NCI-H1092 (cell line): Measurements from ENCODE around the gene GK.
"Not testable (repeated sequence)": the region's sequence is repeated elsewhere in the genome, so short reads cannot be mapped to it uniquely, and the experiment has no call there.

ENCODE experiments used
- DNase-seq: peaks from one replicate; lab custom pipeline; 2025; lab: John Stamatoyannopoulos, UW

Gene GK

DNA sequence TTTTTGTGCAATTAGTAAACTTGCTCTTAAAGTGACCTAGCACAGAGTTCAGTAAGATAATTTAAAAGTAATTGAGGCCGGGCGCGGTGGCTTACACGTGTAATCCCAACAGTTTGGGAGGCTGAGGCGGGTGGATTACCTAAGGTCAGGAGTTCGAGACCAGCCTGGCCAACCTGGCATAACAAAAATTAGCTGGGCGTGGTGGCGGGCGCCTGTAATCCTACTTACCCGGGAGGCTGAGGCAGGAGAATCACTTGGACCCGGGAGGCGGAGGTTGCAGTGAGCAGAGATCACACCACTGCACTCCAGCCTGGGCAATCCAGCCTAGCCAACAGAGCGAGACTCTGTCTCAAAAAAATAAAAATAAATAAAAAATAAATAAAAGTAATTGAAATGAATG, 1.2 kb downstream of the GK start:
- DNase-seq: not testable (repeated sequence)

- no peak for DNase-seq
Observed at GRCh38 chrX:30654989-30655607, 1.9 kb downstream of the GK start.

DNA sequence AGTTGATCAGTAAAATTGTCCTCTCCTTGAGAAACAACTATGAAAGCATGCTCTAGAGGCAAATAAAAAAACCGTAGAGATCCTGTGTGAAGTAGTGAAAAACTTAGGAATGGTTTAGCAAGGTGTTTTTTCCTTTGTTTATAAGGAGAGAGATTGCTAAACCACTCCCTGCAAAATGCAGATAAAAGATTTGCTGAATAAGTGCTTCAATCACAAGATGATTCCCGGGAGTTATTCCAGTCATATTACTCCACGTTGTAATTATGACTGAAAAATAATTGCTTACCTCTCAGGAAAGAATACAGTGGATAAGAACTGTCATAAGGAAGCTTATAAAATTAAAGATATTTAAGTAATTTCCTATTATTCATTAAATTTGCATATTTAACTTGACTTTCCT, 2.8 kb downstream of the GK start:
- DNase-seq: no peak

DNA sequence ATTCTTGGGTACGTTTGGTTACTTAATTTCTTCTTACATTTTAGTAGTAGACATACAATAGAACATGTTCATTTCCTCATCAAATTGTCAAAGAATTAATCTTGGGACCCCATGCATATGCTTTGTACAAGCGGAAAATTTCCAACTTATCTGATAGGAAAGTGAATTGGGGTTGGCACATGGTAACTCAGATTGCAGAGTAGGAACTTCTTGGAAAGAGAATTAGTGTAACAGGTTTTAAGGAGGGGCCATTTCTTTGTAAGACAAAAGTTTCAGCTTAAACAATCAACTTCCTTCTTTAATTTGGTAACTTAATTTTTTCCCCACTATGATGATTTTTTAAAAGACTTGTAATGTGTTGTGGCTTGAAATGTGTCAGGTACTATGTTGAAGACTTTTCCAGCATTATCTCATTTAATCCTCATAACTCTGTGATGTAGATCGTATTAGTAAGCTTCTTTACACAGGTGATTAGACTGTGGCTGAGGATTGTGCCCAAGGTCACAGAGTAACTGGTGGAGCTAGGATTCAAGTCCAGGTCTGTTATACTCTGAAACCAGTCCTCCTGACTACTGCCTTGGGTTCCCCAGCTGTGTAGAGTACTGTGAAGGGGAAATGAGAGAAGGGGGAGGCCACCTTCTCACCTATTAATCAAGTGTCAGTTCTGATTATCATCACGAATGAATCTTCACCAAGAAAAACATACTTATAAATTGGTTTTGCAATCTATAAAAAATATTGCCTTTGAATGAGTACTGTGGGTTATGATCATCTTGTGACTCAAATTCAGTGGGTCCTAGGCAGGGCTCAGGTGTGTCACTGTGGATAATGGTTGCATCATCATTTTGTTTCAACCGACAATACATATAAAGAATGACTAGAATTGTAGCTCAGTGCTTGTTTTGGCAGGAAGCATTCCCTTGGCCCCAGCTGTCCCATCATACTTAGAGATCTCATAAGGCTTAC, 4.3 kb downstream of the GK start:
- DNase-seq: no peak

DNA sequence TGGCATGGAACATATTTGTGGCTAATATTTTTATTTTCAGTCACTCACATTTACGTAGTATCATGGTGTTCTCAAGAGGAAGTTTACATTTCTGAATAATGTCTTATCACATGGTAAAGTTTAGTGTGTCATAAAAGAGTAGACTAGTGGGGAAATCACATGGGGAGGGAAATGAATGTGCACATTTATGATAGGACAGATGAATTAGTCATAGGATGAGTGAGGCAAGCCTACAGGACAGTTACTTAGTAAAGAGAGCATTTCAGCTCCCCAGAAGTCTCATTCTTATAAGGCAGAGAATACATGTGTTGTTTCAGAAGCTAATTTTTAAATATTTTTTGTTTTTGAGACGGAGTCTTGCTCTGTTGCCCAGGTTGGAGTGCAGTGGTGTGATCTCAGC, 6.2 kb downstream of the GK start:
- DNase-seq: no peak

- no peak for DNase-seq
Observed at GRCh38 chrX:30661228-30661627, 8.0 kb downstream of the GK start.

DNA sequence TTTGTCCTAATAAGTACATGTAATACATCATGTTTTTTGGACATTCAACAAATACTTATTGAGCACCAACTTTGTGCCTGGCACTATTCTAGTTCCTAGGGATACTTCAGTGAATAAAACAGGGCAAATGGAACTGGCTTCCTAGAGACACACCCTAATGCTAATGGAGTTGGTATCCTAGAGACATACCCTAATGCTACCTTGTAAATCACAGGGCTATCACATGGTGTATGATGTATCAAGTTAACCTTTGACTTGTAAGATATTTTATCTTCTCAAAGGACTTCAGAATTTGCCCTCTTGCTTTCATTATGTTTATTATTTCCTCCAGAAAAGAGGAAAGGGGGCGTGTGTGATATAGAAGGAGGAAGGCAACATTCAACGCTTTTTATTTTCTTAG, 10.1 kb downstream of the GK start:
- no peak for DNase-seq

DNA sequence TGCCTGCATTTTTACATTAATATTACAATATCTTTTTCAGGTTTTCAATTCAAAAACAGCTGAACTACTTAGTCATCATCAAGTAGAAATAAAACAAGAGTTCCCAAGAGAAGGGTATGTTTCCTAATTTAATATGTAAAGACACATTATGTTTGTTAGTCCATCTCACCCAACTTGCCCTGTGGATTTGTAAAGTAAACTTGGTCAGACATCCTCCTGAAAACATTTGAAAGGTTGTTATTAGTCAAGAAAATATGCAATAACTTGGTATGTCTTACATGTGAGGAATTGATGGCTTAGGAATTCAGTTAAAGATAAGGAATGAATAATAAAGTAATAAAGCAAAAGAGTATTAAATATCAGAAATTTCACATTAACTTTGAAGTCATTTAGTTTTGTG, 12.2 kb downstream of the GK start:
- no peak for DNase-seq

GRCh38 chrX:30666094-30666493, 12.9 kb downstream of the GK start:
- no peak for DNase-seq

DNA sequence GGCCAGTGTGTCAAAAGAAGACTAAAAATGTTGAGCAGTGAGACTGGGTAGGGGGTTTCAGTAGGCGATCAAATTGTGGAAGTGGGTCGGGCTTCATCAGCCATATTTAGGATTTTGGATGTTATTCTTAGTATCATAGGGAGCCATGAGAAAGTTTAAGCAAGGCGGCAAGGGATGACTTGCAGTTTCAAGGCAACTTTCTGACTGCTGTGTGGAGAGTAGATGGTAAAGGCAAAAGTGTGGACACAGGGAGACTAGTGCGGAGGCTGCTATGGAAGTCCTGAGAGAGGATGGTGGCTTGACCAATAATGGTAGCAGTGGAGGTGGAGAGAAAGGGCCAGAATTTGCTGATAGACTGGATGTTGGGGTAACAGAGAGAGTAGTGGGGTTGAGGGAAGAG, 15.4 kb downstream of the GK start:
- no peak for DNase-seq

- DNase-seq: not testable (repeated sequence)
Observed at GRCh38 chrX:30671189-30671588, 18.0 kb downstream of the GK start.

DNA sequence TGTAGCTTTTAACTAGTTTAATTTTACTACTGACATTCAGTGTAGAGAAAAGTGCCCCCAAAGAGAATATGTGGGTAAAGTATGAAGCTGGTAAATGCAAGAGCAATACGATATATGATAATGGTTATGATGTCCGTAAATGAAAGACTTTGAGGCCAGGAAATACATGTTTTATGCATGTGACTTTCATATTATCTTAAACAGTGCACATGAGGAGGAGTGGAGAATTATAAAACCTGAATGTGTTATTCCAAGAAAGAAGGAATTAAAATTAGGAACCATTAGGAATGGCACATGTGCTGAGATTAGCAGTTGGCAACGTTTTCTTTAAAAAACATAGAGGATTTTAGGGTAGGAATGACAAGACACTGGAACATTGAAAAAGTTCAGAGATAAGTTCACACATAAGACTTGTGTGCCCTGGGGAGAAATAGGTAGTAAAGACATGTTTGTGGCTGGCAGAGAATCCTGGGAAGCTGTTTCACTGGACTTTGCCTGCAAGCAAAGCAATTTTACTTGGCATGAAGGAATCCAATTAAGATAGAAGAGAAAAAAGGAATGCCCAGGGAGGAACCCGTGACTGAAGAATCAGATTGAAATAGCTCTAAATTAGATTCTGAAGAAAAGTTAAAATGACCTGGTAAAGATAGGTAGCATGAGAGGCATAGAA, 20.0 kb downstream of the GK start:
- no peak for DNase-seq

GRCh38 chrX:30673884-30674598, 20.8 kb downstream of the GK start:
- DNase-seq: no peak

DNA sequence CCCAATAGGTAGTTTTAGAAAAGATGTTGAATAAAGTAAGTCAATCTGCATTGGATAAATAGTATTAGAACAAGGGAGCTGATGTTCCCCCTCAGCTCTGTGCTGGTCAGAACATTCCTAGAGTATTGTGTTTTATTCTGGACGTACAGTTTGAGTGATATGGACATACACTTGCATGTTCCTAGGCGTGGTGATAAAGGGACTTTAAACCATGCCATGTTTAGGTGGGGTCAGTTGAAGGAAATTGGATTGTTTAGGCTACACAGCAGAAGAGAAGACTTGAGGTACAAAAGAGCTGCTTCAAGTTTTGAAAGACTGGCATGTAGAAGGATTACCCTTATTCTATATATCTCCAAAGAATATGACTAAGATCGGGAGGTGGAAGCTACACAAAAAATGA, 21.6 kb downstream of the GK start:
- no peak for DNase-seq

DNA sequence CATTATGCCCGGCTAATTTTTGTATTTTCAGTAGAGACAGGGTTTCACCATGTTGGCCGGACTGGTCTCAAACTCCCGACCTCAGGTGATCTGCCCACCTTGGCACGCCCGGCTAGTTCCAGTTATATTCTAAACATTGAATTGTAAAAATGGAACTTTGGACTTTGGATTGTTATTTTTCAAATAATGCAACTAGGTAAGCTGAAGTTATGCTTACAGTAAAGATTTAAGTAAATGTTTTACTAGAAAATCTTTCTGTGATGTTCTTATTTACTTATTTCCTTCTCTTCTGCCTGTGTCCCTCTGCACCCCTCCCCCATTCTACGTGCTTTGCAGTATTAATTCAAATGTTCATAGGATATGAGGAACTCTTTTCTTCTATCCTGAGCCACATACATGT, 26.1 kb downstream of the GK start:
- no peak for DNase-seq

DNA sequence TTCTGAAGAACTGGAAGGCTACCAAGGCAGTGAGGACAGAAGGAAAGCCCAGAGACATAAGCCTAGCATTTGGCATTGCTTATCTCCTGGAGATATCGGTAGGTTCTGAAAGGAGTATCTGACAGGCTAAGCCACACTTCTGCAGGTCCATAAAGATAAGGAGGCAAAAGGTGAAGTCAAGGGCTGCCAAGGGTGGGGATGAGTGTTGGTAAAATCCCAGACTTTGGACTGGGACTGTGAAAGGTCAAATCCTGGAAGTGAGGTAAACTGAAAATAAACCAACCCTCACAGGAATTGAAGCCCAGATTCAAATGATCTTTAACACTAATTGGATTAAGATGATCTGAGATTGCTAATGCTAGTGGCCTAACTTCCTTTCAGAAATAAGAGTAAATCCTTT, 27.4 kb downstream of the GK start:
- DNase-seq: no peak

DNA sequence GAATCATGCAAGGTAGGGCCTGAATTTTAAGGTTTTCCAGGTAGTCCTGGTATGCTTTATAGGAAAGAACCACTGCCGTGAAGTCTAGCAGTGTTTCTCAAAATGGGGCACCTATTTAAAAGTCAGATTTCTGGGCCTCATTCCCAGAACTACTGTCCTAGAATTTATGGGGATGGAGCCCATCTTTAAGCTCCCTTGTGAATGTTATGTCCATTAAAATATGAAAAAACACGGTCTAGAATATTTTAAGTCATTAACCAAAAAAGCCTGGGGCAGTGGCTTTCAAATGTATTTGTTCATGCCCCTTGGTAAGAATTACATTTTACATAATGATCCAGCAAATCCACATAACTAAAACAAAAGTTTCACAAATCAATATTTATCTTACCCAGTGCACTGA, 35.4 kb downstream of the GK start:
- DNase-seq: no peak

DNA sequence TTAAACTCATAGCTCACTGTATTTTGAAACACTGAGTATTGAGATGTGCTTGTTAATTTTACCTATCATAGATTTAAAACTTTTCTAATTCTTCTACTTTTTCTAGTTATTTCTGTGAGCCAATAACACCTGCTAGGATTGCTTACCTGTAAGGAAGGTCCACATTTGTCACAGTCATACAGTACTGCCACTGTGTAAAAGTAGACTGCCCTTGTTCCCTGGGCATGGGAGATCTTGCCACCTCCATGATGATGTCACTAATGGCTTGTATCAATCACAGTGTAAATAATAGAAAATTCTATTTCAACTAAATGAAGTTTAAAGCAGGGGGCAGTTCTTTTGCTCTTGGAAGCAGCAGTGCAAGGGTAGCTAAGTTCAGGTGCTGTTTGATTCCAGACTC, 35.9 kb downstream of the GK start:
- no peak for DNase-seq

DNA sequence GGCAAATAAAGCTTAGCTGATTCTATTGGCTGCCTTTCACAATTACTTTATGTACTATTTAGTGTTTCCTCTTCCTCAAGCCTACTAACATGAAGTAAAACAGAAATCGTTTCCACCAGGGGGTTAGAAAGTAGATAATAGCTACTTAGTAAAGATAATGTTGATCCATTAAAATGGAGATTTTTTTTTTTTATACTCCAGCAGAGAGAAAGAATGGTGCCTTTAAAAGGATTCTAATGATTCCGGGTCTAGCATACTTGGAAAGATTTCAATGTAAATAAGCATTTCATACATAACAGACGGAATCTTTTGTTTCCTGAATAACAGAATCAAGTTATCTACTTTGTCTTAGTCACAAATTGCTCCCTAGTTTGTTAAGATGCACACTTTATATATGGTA, 37.1 kb downstream of the GK start:
- no peak for DNase-seq

DNA sequence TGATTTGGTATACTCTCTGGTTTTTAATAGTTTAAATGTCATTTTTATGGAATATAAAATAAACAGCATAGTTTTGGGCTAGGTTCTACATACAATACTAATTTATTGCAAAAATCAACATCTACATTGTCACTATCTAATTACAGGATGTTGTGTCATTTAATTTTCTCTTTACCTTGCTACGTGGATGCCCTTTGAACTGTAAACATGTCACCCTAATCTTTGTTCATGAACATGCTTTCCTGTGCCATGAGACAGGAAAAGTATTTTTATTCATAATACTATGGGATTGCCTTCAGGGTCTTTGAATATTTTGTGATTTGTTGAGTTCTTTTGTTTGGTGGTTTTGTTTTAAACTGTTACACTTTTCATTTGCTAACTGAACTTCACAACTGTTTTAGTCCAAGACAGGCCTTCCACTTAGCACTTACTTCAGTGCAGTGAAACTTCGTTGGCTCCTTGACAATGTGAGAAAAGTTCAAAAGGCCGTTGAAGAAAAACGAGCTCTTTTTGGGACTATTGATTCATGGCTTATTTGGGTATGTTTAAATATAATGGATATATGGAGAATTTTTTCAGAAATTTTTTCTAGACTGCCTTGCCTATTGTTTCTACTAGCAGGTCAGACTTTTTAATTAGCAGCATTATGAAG, 40.9 kb downstream of the GK start:
- DNase-seq: no peak

DNA sequence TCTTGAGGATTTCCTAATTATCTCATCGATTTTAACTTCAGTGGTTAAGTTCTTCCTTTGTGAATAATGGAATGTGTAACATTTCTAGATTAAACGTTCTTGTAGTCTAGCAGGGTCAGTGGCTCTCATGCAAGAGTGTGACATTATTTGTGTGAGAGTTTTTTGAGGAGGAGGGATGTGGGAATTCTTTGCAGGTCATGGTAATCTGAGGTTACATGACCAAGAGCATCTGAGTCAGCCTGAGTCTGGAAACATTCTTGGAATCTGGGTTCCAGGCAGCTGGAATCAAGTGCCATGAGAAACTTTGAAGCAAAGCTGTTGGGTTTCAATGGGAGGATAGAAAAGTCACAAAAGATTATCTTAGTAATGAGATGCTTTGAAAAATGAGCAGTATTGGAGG, 49.5 kb downstream of the GK start:
- DNase-seq: no peak

- no peak for DNase-seq
Observed at GRCh38 chrX:30706216-30706775, 53.1 kb downstream of the GK start.
